Gastrocnemius medialis (tissue), 4 donors: Measurements from ENCODE around the gene XRN2.

Experiments
- POLR2A ChIP-seq, 2 donors: fragments of 450-650 bp; IDR thresholded peaks; one replicate each; pipeline ENCODE4 v1.6.1; 2017; ENCODE audit warnings: antibody characterized with exemption in 2 of 2, mild to moderate bottlenecking in 2 of 2, moderate library complexity in 2 of 2
- TF ChIP-seq, protein P1 (sequence below), 5 experiments: fragments of 450-650 bp in 3 of 5; fragments of 200-600 bp in 2 of 5; sonication (generic) in 2 of 5; IDR thresholded peaks in 4 of 5; conservative IDR thresholded peaks in 1 of 5; 1 replicate in 4 of 5; 2 replicates in 1 of 5; pipeline ENCODE4 v1.5.1; 2016 to 2019; ENCODE audit warnings: antibody characterized with exemption in 5 of 5, mild to moderate bottlenecking in 3 of 5, moderate library complexity in 3 of 5

DNA sequence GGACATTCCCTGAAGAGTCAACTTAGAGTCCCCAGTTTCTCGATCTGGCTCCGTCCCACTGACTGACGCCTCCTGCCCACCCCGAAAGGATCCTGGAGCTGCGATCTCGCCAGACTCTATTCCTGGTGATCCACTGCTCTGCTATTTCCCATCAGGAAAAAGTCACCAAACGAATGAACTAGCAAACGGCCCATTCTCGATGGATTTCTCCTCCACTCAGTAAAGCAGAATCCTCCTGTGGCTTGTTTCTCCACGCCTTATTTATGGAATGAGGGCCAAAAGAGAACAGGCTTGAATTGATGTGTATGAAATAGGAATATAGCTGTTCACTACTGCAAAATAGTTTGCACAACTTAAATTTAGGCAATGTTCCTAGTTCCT, 88.8 kb downstream of the XRN2 start:
- TF ChIP-seq, protein P1, sequence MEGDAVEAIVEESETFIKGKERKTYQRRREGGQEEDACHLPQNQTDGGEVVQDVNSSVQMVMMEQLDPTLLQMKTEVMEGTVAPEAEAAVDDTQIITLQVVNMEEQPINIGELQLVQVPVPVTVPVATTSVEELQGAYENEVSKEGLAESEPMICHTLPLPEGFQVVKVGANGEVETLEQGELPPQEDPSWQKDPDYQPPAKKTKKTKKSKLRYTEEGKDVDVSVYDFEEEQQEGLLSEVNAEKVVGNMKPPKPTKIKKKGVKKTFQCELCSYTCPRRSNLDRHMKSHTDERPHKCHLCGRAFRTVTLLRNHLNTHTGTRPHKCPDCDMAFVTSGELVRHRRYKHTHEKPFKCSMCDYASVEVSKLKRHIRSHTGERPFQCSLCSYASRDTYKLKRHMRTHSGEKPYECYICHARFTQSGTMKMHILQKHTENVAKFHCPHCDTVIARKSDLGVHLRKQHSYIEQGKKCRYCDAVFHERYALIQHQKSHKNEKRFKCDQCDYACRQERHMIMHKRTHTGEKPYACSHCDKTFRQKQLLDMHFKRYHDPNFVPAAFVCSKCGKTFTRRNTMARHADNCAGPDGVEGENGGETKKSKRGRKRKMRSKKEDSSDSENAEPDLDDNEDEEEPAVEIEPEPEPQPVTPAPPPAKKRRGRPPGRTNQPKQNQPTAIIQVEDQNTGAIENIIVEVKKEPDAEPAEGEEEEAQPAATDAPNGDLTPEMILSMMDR (IDR thresholded peaks at IDR 0.05 in 4 of 5, conservative IDR thresholded peaks at IDR 0.05 in 1 of 5), result no peak
- no peak for TF ChIP-seq POLR2A (IDR thresholded peaks at IDR 0.05)
